ENCODE results near the gene ITPKB.
"Not testable (repeated sequence)": the region's sequence is repeated elsewhere in the genome, so short reads cannot be mapped to it uniquely, and the experiment has no call there.

ITPKB gene

GRCh38 chr1:226648421-226648820 is 90.7 kb downstream of the ITPKB start:
- DNase-seq = no peak

DNA sequence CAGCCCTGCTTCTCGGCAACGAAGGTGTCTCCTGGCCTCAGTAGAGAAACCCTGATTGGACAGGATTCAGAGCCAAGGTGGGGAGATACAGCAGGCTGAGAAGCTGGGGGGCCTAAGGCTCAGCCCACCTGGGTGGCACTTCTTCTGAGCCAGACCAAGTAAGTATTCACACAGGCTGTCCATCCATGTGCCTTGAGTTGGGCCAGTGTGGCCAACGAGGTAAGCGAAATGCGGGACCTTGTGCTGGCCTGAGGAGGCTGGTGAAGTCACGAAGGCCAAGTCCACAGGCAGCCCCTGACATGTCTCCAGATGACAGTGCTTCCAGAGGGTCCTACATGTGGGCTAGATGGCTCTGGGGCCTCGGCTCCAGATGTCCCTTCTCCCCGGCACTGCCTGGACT is 91.4 kb downstream of the ITPKB start:
- no peak for DNase-seq

GRCh38 chr1:226646870-226647449 is 92.1 kb downstream of the ITPKB start:
- DNase-seq = no peak

GRCh38 chr1:226646026-226646869 is 92.8 kb downstream of the ITPKB start:
- no peak for DNase-seq

- DNase-seq = no peak
Measured at GRCh38 chr1:226645279-226645976, 93.7 kb downstream of the ITPKB start.

GRCh38 chr1:226644541-226645176 is 94.4 kb downstream of the ITPKB start:
- DNase-seq = no peak

DNA sequence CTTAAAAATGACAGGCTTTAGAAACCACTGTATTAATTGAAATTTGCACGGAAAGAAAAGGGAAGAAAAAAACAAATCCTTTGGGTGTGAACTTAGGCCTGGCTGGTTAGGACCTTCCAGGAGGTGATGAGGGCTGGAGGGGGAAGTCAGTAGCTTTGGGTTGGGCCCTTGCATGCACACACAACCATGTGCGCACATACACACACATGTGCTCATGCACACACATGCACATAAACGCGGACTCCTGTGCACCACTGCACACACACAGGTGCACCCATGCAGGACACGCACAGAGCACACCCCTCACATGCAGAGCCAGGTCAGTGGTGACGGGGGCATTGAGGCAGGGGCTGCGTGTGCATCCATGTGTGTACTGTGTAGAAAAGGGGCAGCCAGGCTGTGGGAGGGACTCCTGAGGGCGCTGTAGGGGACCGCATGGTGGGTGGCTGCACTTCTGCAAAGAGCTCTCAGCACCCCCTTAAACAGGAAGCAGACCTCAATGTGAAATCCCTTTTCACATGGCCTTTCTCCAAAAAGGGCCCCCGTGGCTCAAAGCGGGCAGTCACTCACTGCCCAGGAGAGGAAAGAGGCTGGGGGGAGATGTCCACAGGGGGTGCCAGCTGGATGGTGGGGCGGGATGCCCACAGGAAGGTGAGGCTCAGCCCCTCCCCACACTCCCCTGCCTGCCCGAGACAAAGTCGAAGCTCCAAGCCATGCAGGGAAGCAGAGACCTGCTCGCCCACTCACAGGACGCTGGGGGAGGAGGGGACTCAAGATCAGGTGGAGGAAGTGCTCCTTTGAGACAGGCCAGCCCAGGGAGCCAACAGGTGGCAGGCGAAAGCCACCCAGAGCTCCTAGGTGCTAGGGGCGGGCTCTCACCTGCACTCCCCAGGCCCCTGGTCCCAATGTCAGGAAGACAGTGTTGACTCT is 95.2 kb downstream of the ITPKB start:
- no peak for DNase-seq

DNA sequence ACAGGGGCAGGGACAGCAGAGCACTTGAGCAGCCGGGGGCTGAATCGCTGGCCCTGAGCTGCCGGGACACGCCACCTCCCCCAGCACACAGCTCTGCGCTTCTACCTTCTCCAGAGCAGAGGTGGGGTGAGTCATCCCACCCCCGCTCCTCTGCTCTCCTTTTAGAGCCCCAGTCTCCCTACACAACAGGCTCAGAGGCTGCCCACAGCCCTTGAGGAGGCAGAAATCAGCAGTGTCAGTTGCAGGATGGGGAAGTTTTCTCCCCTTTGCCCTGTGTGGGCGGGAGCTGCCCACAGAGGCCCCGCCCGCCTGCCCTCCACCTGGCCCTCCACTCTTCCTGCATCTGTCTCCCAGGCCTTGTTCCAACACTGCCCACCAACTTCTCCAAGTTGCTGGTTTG is 95.9 kb downstream of the ITPKB start:
- DNase-seq = no peak

GRCh38 chr1:226642421-226642820 is 96.7 kb downstream of the ITPKB start:
- DNase-seq = no peak

- no peak for DNase-seq
Measured at GRCh38 chr1:226641671-226642231, 97.3 kb downstream of the ITPKB start.

DNA sequence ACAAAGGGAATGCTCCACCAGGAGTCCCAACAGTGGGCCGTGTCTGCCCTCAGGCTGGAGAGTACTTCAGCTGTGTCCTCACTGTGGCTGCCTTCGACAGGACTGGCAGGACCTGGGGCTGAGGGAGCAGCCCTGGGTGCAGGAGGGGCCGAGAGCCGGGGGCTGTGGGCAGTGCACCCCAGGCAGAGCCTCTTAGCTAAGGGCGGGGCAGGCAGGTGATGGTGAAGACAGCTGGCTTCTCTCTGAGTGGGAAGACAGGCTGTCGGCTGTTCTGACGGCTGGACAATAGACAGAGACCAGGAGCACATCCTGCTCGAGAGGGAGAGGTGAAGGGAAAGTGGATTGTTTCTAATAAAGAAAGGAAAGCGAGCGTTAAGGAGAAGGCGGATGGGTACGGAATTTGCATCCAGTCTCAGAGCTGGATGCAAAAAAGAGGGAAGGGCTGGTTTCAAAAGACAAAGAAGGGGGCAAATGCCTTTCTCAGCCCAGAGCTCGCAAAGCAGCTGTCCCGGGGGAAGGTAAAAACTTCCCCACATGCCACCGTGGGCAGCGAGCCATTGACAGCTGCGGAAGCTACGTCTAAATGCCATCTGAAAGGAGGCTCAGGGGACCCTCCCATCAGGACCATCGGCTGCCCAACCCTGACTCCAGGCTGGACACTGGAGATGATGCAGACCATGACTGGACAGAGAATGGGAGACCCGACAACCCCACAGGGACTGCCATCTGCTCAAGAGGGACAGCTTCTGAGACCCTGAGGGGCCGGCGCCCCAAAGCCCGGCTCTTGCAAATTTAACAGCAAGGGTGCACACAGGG is 98.6 kb downstream of the ITPKB start:
- peak; percentile 21 to 57 for DNase-seq

DNA sequence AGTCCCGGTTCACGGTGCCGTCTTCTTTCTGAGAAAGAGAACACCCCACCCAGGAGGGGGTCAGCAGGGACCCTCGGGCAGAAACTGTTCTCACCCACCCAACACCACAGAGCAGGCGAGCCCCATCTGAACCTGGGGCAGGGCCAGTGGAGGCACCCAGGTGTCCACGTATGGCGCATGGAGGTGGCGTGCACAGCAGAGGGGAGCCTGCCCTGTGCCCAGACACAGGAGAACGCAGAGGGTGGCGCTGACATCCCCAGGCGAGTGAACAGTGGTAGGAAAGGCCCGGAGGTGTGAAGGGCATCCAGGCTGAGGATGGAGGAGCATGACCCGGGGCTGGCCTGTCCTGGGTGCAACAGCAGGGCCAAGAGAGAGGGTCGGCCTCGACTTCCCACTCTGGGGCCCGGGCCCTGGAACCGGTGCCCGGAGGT is 99.4 kb downstream of the ITPKB start:
- DNase-seq = no peak

DNA sequence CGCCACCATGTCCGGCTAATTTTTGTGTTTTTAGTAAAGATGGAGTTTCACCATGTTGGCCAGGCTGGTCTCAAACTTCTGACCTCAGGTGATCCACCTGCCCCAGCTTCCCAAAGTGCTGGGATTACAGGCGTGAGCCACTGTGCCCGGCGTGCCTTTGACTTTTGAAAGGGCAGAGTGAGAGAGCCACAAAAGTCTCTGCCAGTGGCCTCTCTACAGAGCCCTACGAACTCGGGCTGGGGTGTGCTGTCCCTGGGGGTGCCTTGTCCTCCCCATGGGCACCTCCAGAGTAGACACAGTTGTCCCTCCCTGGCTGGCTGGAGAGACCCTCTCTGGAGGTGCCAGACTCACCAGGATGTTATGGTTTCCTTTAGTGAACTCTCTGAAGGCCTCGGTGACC is 99.9 kb downstream of the ITPKB start:
- DNase-seq = not testable (repeated sequence)

- no peak for DNase-seq
Measured at GRCh38 chr1:226638608-226639007, 100.5 kb downstream of the ITPKB start.

DNA sequence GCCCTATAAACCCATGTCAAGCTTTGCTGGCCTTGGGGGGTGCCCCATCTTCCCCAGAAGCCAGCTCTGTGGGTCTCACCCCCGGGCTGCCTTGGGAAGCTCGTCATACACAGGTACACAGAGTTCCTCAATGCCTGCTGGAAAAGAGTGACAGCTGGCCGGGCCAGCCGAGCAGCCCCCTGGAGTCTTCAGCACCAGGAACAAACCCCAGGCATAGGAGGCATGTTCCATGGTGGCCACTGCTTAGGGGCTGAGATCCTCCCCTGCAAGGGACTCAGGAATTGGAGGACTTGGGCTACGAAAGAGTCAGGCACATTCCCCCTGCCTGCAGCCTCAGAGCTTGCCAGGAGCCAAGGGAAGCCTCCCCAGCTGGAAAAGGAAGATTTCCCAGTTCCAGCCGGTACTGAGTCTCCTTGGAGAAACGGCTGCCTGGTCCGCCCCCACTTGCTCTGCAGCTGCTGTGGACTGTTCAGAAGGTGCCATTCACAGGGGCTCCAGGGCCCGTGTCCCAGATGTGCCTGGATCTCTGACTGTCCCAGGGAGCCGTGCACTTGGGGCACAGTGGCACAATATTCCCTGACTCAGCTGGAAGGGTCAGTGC is 101.0 kb downstream of the ITPKB start:
- DNase-seq = no peak

GRCh38 chr1:226637147-226637935 is 101.7 kb downstream of the ITPKB start:
- no peak for DNase-seq

GRCh38 chr1:226636847-226637096 is 102.3 kb downstream of the ITPKB start:
- DNase-seq = no peak

- no peak for DNase-seq
Measured at GRCh38 chr1:226635456-226635941, 103.6 kb downstream of the ITPKB start.

- DNase-seq = no peak
Measured at GRCh38 chr1:226634611-226635246, 104.4 kb downstream of the ITPKB start.

Measured in SHP77 (cell line).